DND-41 (cell line): Measurements from ENCODE around the gene TGM4.

ENCODE experiments used
- ATAC-seq: fragments of 200-7000 bp; cut with Tn5 transposase; 3 replicates; pipeline ENCODE4 v1.9.1; 2021; ENCODE audit warnings: low read depth; ENCODE audit not compliant: insufficient read depth
- DNase-seq: peaks from one replicate; pipeline ENCODE4 v3.0.0-alpha.2; 2020
- H2AFZ ChIP-seq: 2 replicates; pipeline ENCODE4 v1.6.0; 2012; ENCODE audit warnings: low read depth, low read length
- H3K27ac ChIP-seq: 2 replicates; pipeline ENCODE4 v1.5.1; 2012; ENCODE audit warnings: low read length, inconsistent platforms
- H3K27me3 ChIP-seq: fragments of 200-600 bp; sonication (generic); 2 replicates; pipeline ENCODE4 v1.6.0; 2012; ENCODE audit warnings: low read length, mild to moderate bottlenecking, inconsistent platforms; ENCODE audit not compliant: insufficient read depth, poor library complexity
- H3K36me3 ChIP-seq: 2 replicates; pipeline ENCODE4 v1.5.1; 2012; ENCODE audit warnings: low read length, inconsistent platforms; ENCODE audit not compliant: insufficient read depth
- H3K4me1 ChIP-seq: 2 replicates; pipeline ENCODE4 v1.5.1; 2012; ENCODE audit warnings: mild to moderate bottlenecking, low read length; ENCODE audit not compliant: insufficient read depth
- H3K4me2 ChIP-seq: 2 replicates; pipeline ENCODE4 v1.6.0; 2012; ENCODE audit warnings: mild to moderate bottlenecking, moderate library complexity, low read length, inconsistent platforms; ENCODE audit not compliant: insufficient read depth
- H3K4me3 ChIP-seq, 2 experiments: fragments of 200-600 bp in 1 of 2; shearing (Covaris generic) in 1 of 2; 2 replicates each; pipeline ENCODE4 v1.5.1; 2012 to 2016; ENCODE audit warnings: inconsistent platforms in 2 of 2, low read length in 2 of 2, mild to moderate bottlenecking in 2 of 2, low read depth in 1 of 2, moderate library complexity in 1 of 2
- H3K79me2 ChIP-seq: 2 replicates; pipeline ENCODE4 v1.6.0; 2012; ENCODE audit warnings: low read length, inconsistent platforms; ENCODE audit not compliant: insufficient read depth
- H3K9ac ChIP-seq: 2 replicates; pipeline ENCODE4 v1.6.0; 2012; ENCODE audit warnings: low read depth, mild to moderate bottlenecking, inconsistent platforms, low read length, moderate library complexity
- H3K9me3 ChIP-seq: 2 replicates; pipeline ENCODE4 v1.5.1; 2012; ENCODE audit warnings: low read length, moderate library complexity, mild to moderate bottlenecking, inconsistent platforms; ENCODE audit not compliant: insufficient read depth, severe bottlenecking
- H4K20me1 ChIP-seq: 2 replicates; pipeline ENCODE4 v1.6.0; 2012; ENCODE audit warnings: low read length; ENCODE audit not compliant: insufficient read depth
- EZH2 ChIP-seq: IDR thresholded peaks from 3 replicates; pipeline ENCODE4 v1.6.1; 2012; ENCODE audit warnings: borderline replicate concordance, low read depth, mild to moderate bottlenecking, moderate library complexity, low read length, inconsistent platforms; ENCODE audit not compliant: severe bottlenecking
- TF ChIP-seq, protein P1 (sequence below): IDR thresholded peaks from 2 replicates; pipeline ENCODE4 v1.5.1; 2012; ENCODE audit warnings: borderline replicate concordance, low read length, moderate library complexity, mild to moderate bottlenecking; ENCODE audit not compliant: poor library complexity, severe bottlenecking; ENCODE audit errors: extremely low read depth

Gene TGM4

DNA sequence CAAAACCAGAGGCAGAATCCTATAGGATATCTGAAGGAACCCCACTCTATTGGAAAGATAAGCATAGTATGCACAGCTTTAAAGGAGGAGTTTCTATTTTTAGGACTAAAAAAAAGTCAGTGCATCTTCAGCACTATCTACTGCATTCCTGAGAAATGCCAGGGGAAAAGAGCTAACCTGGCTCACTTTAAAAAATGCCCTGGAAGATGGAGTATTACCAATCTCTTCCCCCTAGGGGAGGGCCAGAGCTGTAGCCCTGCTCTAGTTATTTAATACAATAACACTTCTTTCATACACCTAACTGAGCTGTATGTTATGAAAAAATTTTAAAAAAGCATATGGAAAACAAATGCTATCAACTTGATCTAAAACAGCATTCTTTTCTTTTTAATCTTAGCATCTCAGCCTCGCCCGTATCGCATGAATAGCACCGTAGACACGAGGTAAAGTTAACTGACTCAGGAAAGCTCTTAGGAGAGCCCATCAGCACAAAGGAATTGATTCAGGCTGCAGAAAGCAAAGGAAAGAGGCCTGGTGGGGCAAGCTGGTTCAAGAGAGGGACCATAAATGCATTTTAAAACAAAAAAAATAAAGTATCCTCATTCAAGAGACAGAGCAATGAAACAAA, 50.2 kb downstream of the TGM4 start:
- Histone ChIP-seq H3K79me2 (no peaks in the 10 kb centered on the region), H3K36me3 (peaks cover 49% of the 10 kb centered on the region), H3K4me3 (no peak overlapping the region), H3K9ac (no peak overlapping the region), H2AFZ (no peak overlapping the region), H3K27ac (no peak overlapping the region), H3K9me3 (no peaks in the 10 kb centered on the region), H3K4me2 (no peak overlapping the region), H4K20me1 (no peaks in the 10 kb centered on the region), H3K4me1 (no peaks in the 10 kb centered on the region), H3K27me3 (no peaks in the 10 kb centered on the region)
- TF ChIP-seq, protein P1, sequence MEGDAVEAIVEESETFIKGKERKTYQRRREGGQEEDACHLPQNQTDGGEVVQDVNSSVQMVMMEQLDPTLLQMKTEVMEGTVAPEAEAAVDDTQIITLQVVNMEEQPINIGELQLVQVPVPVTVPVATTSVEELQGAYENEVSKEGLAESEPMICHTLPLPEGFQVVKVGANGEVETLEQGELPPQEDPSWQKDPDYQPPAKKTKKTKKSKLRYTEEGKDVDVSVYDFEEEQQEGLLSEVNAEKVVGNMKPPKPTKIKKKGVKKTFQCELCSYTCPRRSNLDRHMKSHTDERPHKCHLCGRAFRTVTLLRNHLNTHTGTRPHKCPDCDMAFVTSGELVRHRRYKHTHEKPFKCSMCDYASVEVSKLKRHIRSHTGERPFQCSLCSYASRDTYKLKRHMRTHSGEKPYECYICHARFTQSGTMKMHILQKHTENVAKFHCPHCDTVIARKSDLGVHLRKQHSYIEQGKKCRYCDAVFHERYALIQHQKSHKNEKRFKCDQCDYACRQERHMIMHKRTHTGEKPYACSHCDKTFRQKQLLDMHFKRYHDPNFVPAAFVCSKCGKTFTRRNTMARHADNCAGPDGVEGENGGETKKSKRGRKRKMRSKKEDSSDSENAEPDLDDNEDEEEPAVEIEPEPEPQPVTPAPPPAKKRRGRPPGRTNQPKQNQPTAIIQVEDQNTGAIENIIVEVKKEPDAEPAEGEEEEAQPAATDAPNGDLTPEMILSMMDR = no peak
- TF ChIP-seq EZH2 = no peak
- ATAC-seq (no peak), DNase-seq (no peak)

DNA sequence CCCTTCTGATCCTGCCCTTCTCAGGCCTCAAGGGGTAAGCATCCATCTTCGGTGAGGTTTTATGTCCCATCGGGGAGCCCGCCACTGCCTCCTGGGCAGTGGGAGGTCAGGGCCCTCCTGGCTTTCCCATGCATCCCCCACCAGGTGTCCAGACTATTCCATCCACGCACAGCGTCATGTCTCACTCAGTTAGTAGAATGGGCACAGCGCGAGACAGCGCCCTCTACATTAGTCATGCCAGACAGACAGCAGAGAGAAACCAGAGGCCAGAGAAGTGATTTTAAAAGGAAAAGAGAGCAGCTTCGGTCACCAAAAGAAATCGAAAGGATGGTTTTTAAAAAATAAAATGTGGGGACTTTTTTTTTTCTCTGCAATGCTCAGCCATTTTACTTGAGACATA, 51.8 kb downstream of the TGM4 start:
- Histone ChIP-seq H3K9me3 (no peaks in the 10 kb centered on the region), H3K4me1 (no peaks in the 10 kb centered on the region), H3K27ac (no peak overlapping the region), H3K9ac (no peak overlapping the region), H3K4me2 (no peak overlapping the region), H3K36me3 (peaks cover 61% of the 10 kb centered on the region), H3K79me2 (no peaks in the 10 kb centered on the region), H3K27me3 (no peaks in the 10 kb centered on the region), H4K20me1 (no peaks in the 10 kb centered on the region), H3K4me3 (no peak overlapping the region), H2AFZ (no peak overlapping the region)
- ATAC-seq = no peak
- TF ChIP-seq, protein P1 = peak; percentile 41
- no peak for TF ChIP-seq EZH2
- no peak for DNase-seq

DNA sequence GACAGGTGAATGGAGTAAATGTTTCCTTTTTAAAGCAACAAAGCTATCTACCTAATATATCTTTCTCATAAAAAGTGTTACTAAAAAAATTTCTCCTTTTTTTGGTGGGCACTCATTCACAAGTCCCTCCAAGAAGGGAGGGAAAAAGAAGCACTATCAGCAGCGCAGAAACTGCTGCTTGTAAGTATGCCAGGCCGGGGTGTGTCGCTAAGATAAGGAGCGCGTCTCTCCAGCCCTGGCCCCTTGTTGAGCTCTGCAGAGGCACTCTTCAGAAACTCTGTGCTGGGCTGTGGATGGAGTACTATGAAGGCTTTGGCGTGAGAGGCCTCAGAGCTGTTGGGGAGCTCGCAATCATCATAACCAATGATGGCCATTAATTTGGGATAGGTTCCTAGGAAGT, 52.5 kb downstream of the TGM4 start:
- ATAC-seq (no peak), DNase-seq (no peak)
- H3K27ac ChIP-seq = no peak overlapping the region
- H2AFZ ChIP-seq = no peak overlapping the region
- H4K20me1 ChIP-seq = no peaks in the 10 kb centered on the region
- peaks cover 63% of the 10 kb centered on the region for H3K36me3 ChIP-seq
- TF ChIP-seq, protein P1 = no peak
- TF ChIP-seq EZH2 = no peak
- H3K4me1 ChIP-seq = no peaks in the 10 kb centered on the region
- no peaks in the 10 kb centered on the region for H3K79me2 ChIP-seq
- H3K4me3 ChIP-seq = no peak overlapping the region
- no peaks in the 10 kb centered on the region for H3K9me3 ChIP-seq
- H3K27me3 ChIP-seq = no peaks in the 10 kb centered on the region
- H3K4me2 ChIP-seq = no peak overlapping the region
- H3K9ac ChIP-seq = no peak overlapping the region
